H9 (cell line): ENCODE data around the gene WFS1. TPM values are rescaled to one million over a fixed set of nuclear protein-coding genes. Genes with fewer than 3 reads are reported as not detected.

Experiments used
- DNase-seq: peaks from one replicate; pipeline ENCODE4 v3.0.0-alpha.2; 2017
- H2AFZ ChIP-seq: one replicate; pipeline ENCODE4 v1.6.1; 2013; ENCODE audit warnings: mild to moderate bottlenecking, low read length, control low read depth, moderate library complexity
- H2AK5ac ChIP-seq: 2 replicates; pipeline ENCODE4 v1.6.1; 2013; ENCODE audit warnings: low read length, control low read depth, mixed read lengths; ENCODE audit not compliant: insufficient read length
- H2BK120ac ChIP-seq: one replicate; pipeline ENCODE4 v1.6.1; 2013; ENCODE audit warnings: low read depth, mild to moderate bottlenecking, low read length, control low read depth, inconsistent platforms; ENCODE audit not compliant: poor library complexity, severe bottlenecking
- H2BK12ac ChIP-seq: 2 replicates; pipeline ENCODE4 v1.6.1; 2013; ENCODE audit warnings: low read length, control low read depth, mixed read lengths, low read depth; ENCODE audit not compliant: insufficient read length
- H2BK15ac ChIP-seq: 2 replicates; pipeline ENCODE4 v1.6.1; 2013; ENCODE audit warnings: low read depth, low read length, control low read depth
- H2BK20ac ChIP-seq: one replicate; pipeline ENCODE4 v1.6.1; 2013; ENCODE audit warnings: low read depth, mild to moderate bottlenecking, low read length, control low read depth, inconsistent platforms; ENCODE audit not compliant: poor library complexity, severe bottlenecking
- H2BK5ac ChIP-seq: 2 replicates; pipeline ENCODE4 v1.6.1; 2013; ENCODE audit warnings: low read length, control low read depth, mixed read lengths; ENCODE audit not compliant: insufficient read length
- H3K14ac ChIP-seq: 2 replicates; pipeline ENCODE4 v1.6.1; 2013; ENCODE audit warnings: low read length, control low read depth; ENCODE audit not compliant: insufficient read depth
- H3K18ac ChIP-seq: 2 replicates; pipeline ENCODE4 v1.6.1; 2013; ENCODE audit warnings: low read depth, mild to moderate bottlenecking, mixed read lengths, low read length, control low read depth; ENCODE audit not compliant: insufficient read length
- H3K23ac ChIP-seq: 2 replicates; pipeline ENCODE4 v1.6.1; 2013; ENCODE audit warnings: low read length, control low read depth, mixed read lengths, low read depth; ENCODE audit not compliant: insufficient read length
- H3K23me2 ChIP-seq: 2 replicates; pipeline ENCODE4 v1.6.1; 2013; ENCODE audit warnings: low read depth, mild to moderate bottlenecking, mixed read lengths, low read length, control low read depth; ENCODE audit not compliant: insufficient read length, poor library complexity, severe bottlenecking
- H3K27ac ChIP-seq: 2 replicates; pipeline ENCODE4 v1.5.1; 2013; ENCODE audit warnings: low read length, control low read depth, mixed read lengths, low read depth; ENCODE audit not compliant: insufficient read length
- H3K27me3 ChIP-seq: 2 replicates; pipeline ENCODE4 v1.6.1; 2013; ENCODE audit warnings: low read length, control low read depth, inconsistent platforms; ENCODE audit not compliant: insufficient read depth
- H3K4ac ChIP-seq: 2 replicates; pipeline ENCODE4 v1.6.1; 2013; ENCODE audit warnings: low read depth, mild to moderate bottlenecking, control low read depth, inconsistent platforms, low read length, moderate library complexity
- H3K4me1 ChIP-seq: 2 replicates; pipeline ENCODE4 v1.6.1; 2013; ENCODE audit warnings: low read length, control low read depth, inconsistent platforms; ENCODE audit not compliant: insufficient read depth
- H3K4me2 ChIP-seq: 2 replicates; pipeline ENCODE4 v1.6.1; 2013; ENCODE audit warnings: low read length, control low read depth, mixed read lengths; ENCODE audit not compliant: insufficient read length, insufficient read depth
- H3K56ac ChIP-seq: 2 replicates; pipeline ENCODE4 v1.6.1; 2013; ENCODE audit warnings: low read depth, mild to moderate bottlenecking, mixed read lengths, low read length, control low read depth; ENCODE audit not compliant: insufficient read length
- H3K79me1 ChIP-seq: 2 replicates; pipeline ENCODE4 v1.6.1; 2013; ENCODE audit warnings: low read depth, mild to moderate bottlenecking, moderate library complexity, low read length, control low read depth, inconsistent platforms; ENCODE audit not compliant: insufficient read depth, poor library complexity, severe bottlenecking
- H3K79me2 ChIP-seq: 2 replicates; pipeline ENCODE4 v1.6.1; 2013; ENCODE audit warnings: low read length, control low read depth, inconsistent platforms; ENCODE audit not compliant: insufficient read depth
- H3K9ac ChIP-seq: 2 replicates; pipeline ENCODE4 v1.6.1; 2013; ENCODE audit warnings: low read length, control low read depth, mixed read lengths; ENCODE audit not compliant: insufficient read length; ENCODE audit errors: extremely low read depth
- H3K9me3 ChIP-seq: one replicate; pipeline ENCODE4 v1.6.1; 2013; ENCODE audit warnings: low read depth, low read length, inconsistent platforms; ENCODE audit not compliant: control insufficient read depth
- H3T11ph ChIP-seq: one replicate; pipeline ENCODE4 v1.6.1; 2013; ENCODE audit warnings: mild to moderate bottlenecking, low read length, control low read depth, inconsistent platforms
- H4K20me1 ChIP-seq: one replicate; pipeline ENCODE4 v1.6.1; 2013; ENCODE audit not compliant: control insufficient read depth, insufficient read length, insufficient read depth
- H4K5ac ChIP-seq: 2 replicates; pipeline ENCODE4 v1.6.1; 2013; ENCODE audit warnings: low read depth, mild to moderate bottlenecking, mixed read lengths, low read length, control low read depth; ENCODE audit not compliant: insufficient read length
- H4K8ac ChIP-seq: replicated peaks from 2 replicates; pipeline ENCODE4 v1.6.1; 2013; ENCODE audit warnings: low read length, control low read depth, mixed read lengths, low read depth; ENCODE audit not compliant: insufficient read length
- H4K91ac ChIP-seq: 2 replicates; pipeline ENCODE4 v1.6.1; 2013; ENCODE audit warnings: low read depth, mild to moderate bottlenecking, moderate library complexity, mixed read lengths, low read length, control low read depth; ENCODE audit not compliant: insufficient read length
- H3K27ac Mint-ChIP-seq, 3 experiments: 2 replicates in 2 of 3; 3 replicates in 1 of 3; pipeline ENCODE4 v1.8.0; 2020 to 2021; ENCODE audit warnings: mixed read lengths in 3 of 3, mild to moderate bottlenecking in 1 of 3, moderate library complexity in 1 of 3
- H3K27me3 Mint-ChIP-seq: 2 replicates; pipeline ENCODE4 v1.8.0; 2021; ENCODE audit warnings: low read depth, mild to moderate bottlenecking, moderate library complexity, mixed read lengths
- H3K36me3 Mint-ChIP-seq, 3 experiments: 2 replicates in 2 of 3; 3 replicates in 1 of 3; pipeline ENCODE4 v1.8.0; 2020 to 2021; ENCODE audit warnings: low read depth in 3 of 3, mixed read lengths in 3 of 3; ENCODE audit not compliant: insufficient read depth in 1 of 3
- H3K4me1 Mint-ChIP-seq, 2 experiments: 2 replicates each; pipeline ENCODE4 v1.8.0; 2020; ENCODE audit warnings: mixed read lengths in 2 of 2
- H3K4me3 Mint-ChIP-seq, 2 experiments: 2 replicates in 1 of 2; 3 replicates in 1 of 2; pipeline ENCODE4 v1.8.0; 2020 to 2021; ENCODE audit warnings: mild to moderate bottlenecking in 2 of 2, mixed read lengths in 2 of 2, moderate library complexity in 1 of 2
- H3K9me3 Mint-ChIP-seq, 2 experiments: 2 replicates in 1 of 2; 3 replicates in 1 of 2; pipeline ENCODE4 v1.8.0; 2020; ENCODE audit warnings: mild to moderate bottlenecking in 2 of 2, mixed read lengths in 2 of 2, moderate library complexity in 1 of 2
- CTCF ChIP-seq: fragments of 200-600 bp; sonication (generic); conservative IDR thresholded peaks from 3 replicates; pipeline ENCODE4 v1.8.0; 2021; ENCODE audit warnings: antibody characterized with exemption, mild to moderate bottlenecking
- WGBS: extraction: QIAGEN DNeasy Blood & Tissue Kit; methylation state at CpG from one replicate; pipeline ENCODE4 v1.1.7; 2013; ENCODE audit warnings: missing lambda C conversion rate, low lambda C conversion rate, mixed read lengths; ENCODE audit not compliant: insufficient read length; ENCODE audit errors: extremely low coverage; 5-methylcytosine and 5-hydroxymethylcytosine counted together
- total RNA-seq: library from RNA; stranded (reverse); gene quantifications from 2 replicates; pipeline ENCODE4 v1.2.1, GENCODE V29; 2021

The WFS1 gene
- total RNA-seq, 1 experiment from 2014 or later: 18.9 TPM

- Histone ChIP-seq H2BK120ac (no peak overlapping the region), H3K23ac (no peak overlapping the region), H4K5ac (no peak overlapping the region), H3K4me2 (no peak overlapping the region), H3K9me3 (no peaks in the 10 kb centered on the region), H4K8ac (no peak overlapping the region), H2BK15ac (no peak overlapping the region), H3K27me3 (no peaks in the 10 kb centered on the region), H2BK5ac (no peak overlapping the region), H4K91ac (no peak overlapping the region), H3K14ac (no peak overlapping the region), H3K9ac (no peak overlapping the region), H2BK12ac (no peak overlapping the region), H2AFZ (no peak overlapping the region), H3T11ph (no peak overlapping the region), H3K23me2 (no peaks in the 10 kb centered on the region), H3K27ac (no peak overlapping the region), H3K56ac (no peak overlapping the region), H3K4ac (no peak overlapping the region), H3K18ac (no peak overlapping the region), H4K20me1 (no peaks in the 10 kb centered on the region), H3K79me2 (no peaks in the 10 kb centered on the region), H3K4me1 (no peaks in the 10 kb centered on the region), H2BK20ac (no peak overlapping the region), H3K79me1 (no peaks in the 10 kb centered on the region), H2AK5ac (no peak overlapping the region)
- TF ChIP-seq CTCF: no peak
- Mint-ChIP-seq H3K27ac (no peak overlapping the region; a peak in 1 of 7 replicates), H3K4me3 (no peak overlapping the region), H3K9me3 (no peaks in the 10 kb centered on the region), H3K4me1 (0 out of 4 replicates have a peak, but pooled peaks cover 3 to 4% of the 10 kb centered on the region in 2 experiments), H3K27me3 (no peaks in the 10 kb centered on the region), H3K36me3 (peaks cover 4 to 16% (median 9%) of the 10 kb centered on the region in 3 experiments; a peak in 5 of 7 replicates)
- DNase-seq: no peak
- WGBS: no CpG with 5 or more reads among the region's 20 CpGs
Measured at GRCh38 chr4:6281436-6282313, 12.0 kb downstream of the WFS1 start.
